Subcutaneous adipose tissue (tissue), 4 donors: Measurements from ENCODE around the gene RREB1. TPM values are rescaled to one million over a fixed set of nuclear protein-coding genes. Genes with fewer than 3 reads are reported as not detected.

Experiments
- total RNA-seq, 4 donors: library from RNA; depleted of rRNA; stranded (reverse); fragments of >200 nt; gene quantifications; one replicate each; pipeline ENCODE4 v1.1.0, GENCODE V29; 2016
- TF ChIP-seq, protein P1 (sequence below): fragments of 450-650 bp; IDR thresholded peaks from one replicate; pipeline ENCODE4 v1.5.1; 2016; ENCODE audit warnings: low read depth, mild to moderate bottlenecking, control low read depth, antibody characterized with exemption, moderate library complexity

The RREB1 gene
- total RNA-seq, 4 donors from 2014 or later, result 33.0 to 61.0 (median 40.5) TPM

GRCh38 chr6:7100753-7101081 is 7.0 kb upstream of the RREB1 start:
- TF ChIP-seq, protein P1, sequence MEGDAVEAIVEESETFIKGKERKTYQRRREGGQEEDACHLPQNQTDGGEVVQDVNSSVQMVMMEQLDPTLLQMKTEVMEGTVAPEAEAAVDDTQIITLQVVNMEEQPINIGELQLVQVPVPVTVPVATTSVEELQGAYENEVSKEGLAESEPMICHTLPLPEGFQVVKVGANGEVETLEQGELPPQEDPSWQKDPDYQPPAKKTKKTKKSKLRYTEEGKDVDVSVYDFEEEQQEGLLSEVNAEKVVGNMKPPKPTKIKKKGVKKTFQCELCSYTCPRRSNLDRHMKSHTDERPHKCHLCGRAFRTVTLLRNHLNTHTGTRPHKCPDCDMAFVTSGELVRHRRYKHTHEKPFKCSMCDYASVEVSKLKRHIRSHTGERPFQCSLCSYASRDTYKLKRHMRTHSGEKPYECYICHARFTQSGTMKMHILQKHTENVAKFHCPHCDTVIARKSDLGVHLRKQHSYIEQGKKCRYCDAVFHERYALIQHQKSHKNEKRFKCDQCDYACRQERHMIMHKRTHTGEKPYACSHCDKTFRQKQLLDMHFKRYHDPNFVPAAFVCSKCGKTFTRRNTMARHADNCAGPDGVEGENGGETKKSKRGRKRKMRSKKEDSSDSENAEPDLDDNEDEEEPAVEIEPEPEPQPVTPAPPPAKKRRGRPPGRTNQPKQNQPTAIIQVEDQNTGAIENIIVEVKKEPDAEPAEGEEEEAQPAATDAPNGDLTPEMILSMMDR, result no peak

DNA sequence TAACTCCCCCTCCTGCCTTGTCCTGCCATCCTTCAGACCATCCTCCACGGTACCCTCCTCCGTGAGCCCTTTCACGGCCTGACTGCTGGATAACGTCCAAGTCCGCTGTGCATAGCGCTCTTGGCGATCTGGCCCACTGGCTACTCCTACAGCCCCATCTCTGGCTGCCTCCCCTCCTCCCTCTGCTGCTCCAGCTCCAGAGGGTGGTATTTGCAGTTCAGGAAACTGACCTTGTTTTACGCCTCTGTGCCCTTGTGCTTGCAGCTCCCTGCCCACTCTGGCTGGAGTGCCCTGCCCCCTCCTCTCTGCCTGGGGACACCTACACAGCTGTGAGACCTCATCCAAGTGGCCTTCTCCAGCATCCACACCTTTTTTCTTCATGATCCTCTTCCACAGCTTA is 6.5 kb upstream of the RREB1 start:
- TF ChIP-seq, protein P1, result no peak

DNA sequence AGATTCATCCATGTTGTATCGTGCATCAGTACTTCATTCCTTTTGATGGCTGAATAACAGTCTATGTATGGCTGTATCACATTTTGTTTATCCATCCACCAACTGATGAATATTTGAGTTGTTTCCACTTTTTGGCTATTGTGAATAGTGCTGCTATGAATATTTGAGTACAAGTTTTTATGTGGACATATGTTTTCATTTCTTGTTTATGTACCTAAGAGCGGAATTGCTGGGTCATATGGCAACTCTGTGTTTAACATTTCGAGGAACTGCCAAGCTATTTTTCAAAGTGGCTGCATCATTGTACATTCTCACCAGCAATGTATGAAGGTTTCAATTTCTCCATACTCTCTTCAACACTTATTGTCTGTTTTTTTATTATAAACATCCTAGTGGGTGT is 3.0 kb upstream of the RREB1 start:
- TF ChIP-seq, protein P1, result no peak

DNA sequence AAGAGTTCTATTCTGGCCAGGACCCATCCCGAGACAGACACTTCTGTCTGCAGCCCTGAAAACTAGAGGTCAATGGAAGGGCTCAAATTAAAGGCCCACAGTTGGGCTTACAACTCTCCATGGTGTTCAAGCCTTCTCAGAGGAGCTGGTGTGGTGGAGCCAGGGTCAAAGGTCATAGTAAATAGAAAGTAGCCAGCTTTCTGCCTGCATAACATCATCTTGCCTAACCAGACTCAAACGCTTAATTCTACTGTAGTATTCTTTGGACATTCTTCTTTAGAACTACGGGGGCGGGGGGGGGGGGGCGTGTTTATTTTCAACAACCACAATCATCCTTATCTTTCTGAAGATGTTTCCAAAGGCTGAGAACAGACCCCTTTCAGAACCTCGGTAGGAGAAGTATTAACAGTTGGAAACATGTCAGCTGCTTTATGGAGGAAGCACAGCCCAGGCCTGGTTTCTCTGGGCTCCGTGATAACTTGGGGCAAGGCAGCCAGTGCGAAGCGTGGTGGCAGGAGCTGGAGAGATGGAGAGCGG is 1.5 kb upstream of the RREB1 start:
- TF ChIP-seq, protein P1, result no peak

- TF ChIP-seq, protein P1, result no peak
Observed at GRCh38 chr6:7106752-7107577, 796 bp upstream of the RREB1 start.

- TF ChIP-seq, protein P1, result no peak
Observed at GRCh38 chr6:7108196-7108963, 619 bp downstream of the RREB1 start.
